ENCODE data around the gene MBD6.
"Not testable (repeated sequence)": the region's sequence is repeated elsewhere in the genome, so short reads cannot be mapped to it uniquely, and the experiment has no call there.

The MBD6 gene

GRCh38 chr12:57516617-57517153 is 5.9 kb upstream of the MBD6 start:
- no peak for DNase-seq

- no peak for DNase-seq
Measured at GRCh38 chr12:57517187-57517586, 5.4 kb upstream of the MBD6 start.

GRCh38 chr12:57517718-57518117 is 4.9 kb upstream of the MBD6 start:
- not testable (repeated sequence) for DNase-seq

GRCh38 chr12:57518176-57518919 is 4.3 kb upstream of the MBD6 start:
- DNase-seq: no peak

- peak; percentile 58 for DNase-seq
Measured at GRCh38 chr12:57518920-57519795, 3.5 kb upstream of the MBD6 start.

- DNase-seq: peak; percentile 62
Measured at GRCh38 chr12:57519796-57520052, 2.9 kb upstream of the MBD6 start.

GRCh38 chr12:57520053-57520818 is 2.4 kb upstream of the MBD6 start, which contains the start of gene DDIT3:
Gene DDIT3, minus strand, starts transcription at chr12:57520514. Its CDS starts 3,108 bp downstream, at chr12:57517406.
- peak; percentile 100 for DNase-seq

GRCh38 chr12:57521525-57522010 is 1.1 kb upstream of the MBD6 start:
- peak; percentile 55 for DNase-seq

GRCh38 chr12:57522887-57523705 is 472 bp downstream of the MBD6 start:
- peak; percentile 86 for DNase-seq

GRCh38 chr12:57523706-57524614 is 1.3 kb downstream of the MBD6 start:
- no peak for DNase-seq

- DNase-seq: no peak
Measured at GRCh38 chr12:57524814-57525614, 2.4 kb downstream of the MBD6 start.

- no peak for DNase-seq
Measured at GRCh38 chr12:57525615-57526383, 3.2 kb downstream of the MBD6 start.

- DNase-seq: no peak
Measured at GRCh38 chr12:57526477-57527126, 4.0 kb downstream of the MBD6 start.

GRCh38 chr12:57527184-57527583 is 4.6 kb downstream of the MBD6 start:
- no peak for DNase-seq

- no peak for DNase-seq
Measured at GRCh38 chr12:57528176-57528575, 5.6 kb downstream of the MBD6 start.

- no peak for DNase-seq
Measured at GRCh38 chr12:57528831-57529555, 6.4 kb downstream of the MBD6 start.

GRCh38 chr12:57529831-57530230 is 7.2 kb downstream of the MBD6 start:
- DNase-seq: no peak

All from left hindlimb (tissue), 1 donor.